GM12892 (cell line): ENCODE results near the gene UBE2E3. TPM values are rescaled to one million over a fixed set of nuclear protein-coding genes. Genes with fewer than 3 reads are reported as not detected.
"Not testable (repeated sequence)": the region's sequence is repeated elsewhere in the genome, so short reads cannot be mapped to it uniquely, and the experiment has no call there.

ENCODE experiments used
- DNase-seq: peaks from one replicate; pipeline ENCODE4 v3.0.0; 2011; ENCODE audit not compliant: insufficient read length
- FAIRE-seq: peaks from 2 replicates; lab custom pipeline; 2011; peaks lifted over from hg19 to GRCh38; lab: Jason Lieb, UNC
- POLR2A ChIP-seq: IDR thresholded peaks from 2 replicates; pipeline ENCODE4 v1.6.1; 2011; ENCODE audit warnings: low read depth, low read length, control low read depth
- POLR2AphosphoS5 ChIP-seq: IDR thresholded peaks from 2 replicates; pipeline ENCODE4 v1.6.1; 2011; ENCODE audit warnings: low read depth, low read length, control low read depth
- TAF1 ChIP-seq: IDR thresholded peaks from 2 replicates; pipeline ENCODE4 v1.6.1; 2011; ENCODE audit warnings: low read depth, mild to moderate bottlenecking, control low read depth, low read length, borderline replicate concordance
- polyA plus RNA-seq: library from polyadenylated mRNA; unstranded; fragments of >200 nt; gene quantifications from one replicate; pipeline ENCODE4 v1.2.1, GENCODE V29; 2012; ENCODE audit warnings: missing spikeins, inconsistent platforms; ENCODE audit not compliant: missing spikeins

The UBE2E3 gene
- 49.7 TPM for polyA plus RNA-seq

DNA sequence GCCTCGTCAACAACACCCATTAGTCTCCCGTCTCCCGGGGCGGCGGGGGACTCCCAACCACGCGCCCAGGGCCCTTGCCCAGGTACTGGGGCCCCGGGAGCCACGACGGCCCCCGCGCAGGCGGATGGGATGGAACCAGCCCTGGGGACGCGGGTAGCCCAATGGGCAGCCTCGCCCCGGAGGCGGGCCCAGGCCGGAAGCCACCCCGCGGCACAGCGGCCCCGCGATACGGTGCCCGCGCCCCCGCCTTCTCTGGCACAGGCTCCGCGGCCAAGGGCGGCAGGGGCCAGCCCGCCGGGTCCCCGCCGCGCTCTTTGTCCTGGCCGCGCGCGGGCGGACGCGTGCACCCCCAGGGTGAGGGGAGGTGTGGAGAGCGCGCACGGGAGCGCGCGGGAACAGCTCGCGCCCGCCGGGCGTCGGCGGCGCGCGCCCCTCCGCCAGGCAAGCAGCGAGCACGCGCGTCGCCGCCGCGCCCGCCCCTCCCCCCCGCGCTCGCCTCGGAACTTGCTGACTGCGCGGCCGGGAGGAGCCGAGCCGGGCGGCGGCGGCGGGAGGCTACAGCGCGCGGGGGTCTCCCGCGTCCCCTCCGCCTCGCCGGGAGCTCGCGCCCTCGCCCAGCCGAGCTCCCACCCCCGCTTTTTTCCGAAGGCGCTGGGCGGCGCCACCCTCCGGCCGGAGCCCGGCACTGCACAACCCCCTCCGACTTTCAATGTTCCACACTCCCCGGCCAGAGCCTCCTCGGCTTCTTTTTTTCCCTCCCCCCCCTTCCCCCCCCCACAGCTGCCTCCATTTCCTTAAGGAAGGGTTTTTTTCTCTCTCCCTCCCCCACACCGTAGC is at the start of gene UBE2E3:
Gene UBE2E3 (plus strand): TSS at position 500 of the 837 bp plus-strand sequence. CDS start 1,438 bp downstream, outside the sequence.
- FAIRE-seq (peak; percentile 93), DNase-seq (peak; percentile 55)
- peak; percentile 73; the same call in 1 of the 2 replicates for TF ChIP-seq POLR2A
- TF ChIP-seq POLR2AphosphoS5: peak; percentile 19; the same call in 1 of the 2 replicates
- TF ChIP-seq TAF1: 0 out of 2 replicates have a peak, but pooled peaks have one; percentile 12

DNA sequence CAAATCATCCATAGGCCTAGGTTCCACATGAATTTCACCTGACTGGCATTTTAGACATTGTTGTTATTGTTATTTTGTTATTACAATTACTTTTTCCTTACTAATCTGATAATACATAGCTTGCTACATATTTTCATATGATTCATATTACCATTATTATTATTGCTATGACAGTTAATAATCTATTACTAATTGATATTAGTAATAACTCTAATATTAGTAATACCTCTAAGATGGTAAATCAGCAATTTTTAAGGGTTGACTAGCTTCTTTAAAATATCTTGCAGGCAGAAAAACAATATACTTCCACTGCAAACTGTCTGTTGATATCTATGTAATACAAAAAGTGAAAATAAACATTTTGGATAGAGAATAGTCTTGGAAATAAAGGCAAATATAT is 48.6 kb upstream of the UBE2E3 start:
- DNase-seq (no peak), FAIRE-seq (no peak)
- TF ChIP-seq TAF1 (no peak), POLR2A (no peak), POLR2AphosphoS5 (no peak)

DNA sequence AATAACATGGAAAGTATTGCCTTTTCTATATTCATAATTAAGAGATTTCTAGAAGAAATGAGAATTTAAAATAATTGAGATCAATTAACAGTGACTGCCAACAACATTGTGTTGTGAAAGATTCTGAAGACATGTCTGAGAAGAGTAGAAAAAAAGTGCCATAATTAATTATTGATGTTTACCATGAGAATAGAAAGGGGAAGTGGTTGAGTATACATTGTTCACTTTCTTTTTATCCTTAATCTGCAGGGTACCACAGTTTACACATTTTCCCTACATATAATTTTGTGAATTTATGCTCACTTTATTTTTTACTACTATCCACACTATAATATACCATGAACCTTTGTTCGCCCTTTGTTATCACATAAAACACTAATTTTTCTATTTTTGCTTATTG is 47.1 kb upstream of the UBE2E3 start:
- TF ChIP-seq POLR2A (no peak), POLR2AphosphoS5 (no peak), TAF1 (no peak)
- FAIRE-seq: no peak

DNA sequence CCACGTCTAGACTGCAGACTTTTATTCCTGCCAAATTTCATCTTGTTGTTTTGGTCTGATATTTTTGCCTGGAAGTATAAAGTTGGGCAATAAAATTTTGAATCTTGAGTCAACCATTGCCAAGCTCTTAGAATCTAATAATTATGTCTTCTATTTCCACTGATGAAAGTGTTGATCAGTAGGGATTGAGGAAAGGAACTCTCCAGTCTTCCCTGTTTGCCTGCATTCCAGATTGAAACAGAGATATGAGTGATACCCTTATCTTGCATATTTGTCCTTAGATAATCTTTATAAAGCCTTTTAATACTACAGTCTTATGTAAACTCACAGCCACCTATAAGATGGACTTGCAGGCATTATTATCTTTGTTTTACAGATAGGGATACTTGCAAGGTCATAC is 45.5 kb upstream of the UBE2E3 start:
- FAIRE-seq (no peak), DNase-seq (no peak)
- no peak for TF ChIP-seq POLR2AphosphoS5
- TF ChIP-seq POLR2A: no peak
- TF ChIP-seq TAF1: no peak

More for the DNA sequence above, 47.1 kb upstream of the UBE2E3 start:
- no peak for DNase-seq

DNA sequence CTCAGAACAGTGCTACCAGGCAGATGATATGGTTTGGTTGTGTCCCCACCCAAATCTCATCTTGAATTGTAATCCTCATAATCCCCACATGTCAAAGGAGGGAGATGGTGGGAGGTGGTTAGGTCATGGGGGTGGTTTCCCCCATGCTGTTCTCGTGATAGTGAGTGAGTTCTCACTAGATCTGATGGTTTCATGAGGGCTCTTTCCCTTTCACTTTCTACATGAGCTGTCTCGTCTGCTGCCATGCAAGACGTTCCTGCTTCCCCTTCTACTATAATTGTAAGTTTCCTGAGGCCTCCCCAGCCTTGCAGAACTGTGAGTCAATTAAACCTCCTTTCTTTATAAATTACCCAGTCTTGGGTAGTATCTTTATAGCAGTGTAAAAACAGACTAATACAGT is 42.9 kb upstream of the UBE2E3 start:
- FAIRE-seq: peak; percentile 82
- DNase-seq: not testable (repeated sequence)

DNA sequence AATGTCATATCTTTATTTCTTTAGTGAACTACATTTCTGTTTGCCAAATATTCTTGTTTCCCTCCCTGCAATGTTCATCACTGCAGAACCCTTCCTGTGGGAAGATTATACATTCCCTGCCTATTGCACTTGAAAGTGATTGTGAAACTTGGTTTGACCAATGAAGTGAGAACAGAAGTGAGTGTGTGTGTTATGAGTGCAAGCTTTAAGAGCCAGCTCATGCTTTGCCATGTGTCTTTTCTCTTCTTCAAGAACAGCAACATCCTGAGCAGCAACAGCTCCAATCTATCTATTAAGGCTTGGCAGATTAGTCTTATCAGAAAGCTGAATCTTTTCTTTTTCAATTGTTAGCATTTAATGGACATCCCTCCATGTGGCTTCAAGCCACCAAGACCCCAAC is 42.0 kb upstream of the UBE2E3 start:
- TF ChIP-seq TAF1: no peak
- no peak for TF ChIP-seq POLR2A
- no peak for TF ChIP-seq POLR2AphosphoS5
- no peak for DNase-seq
- FAIRE-seq: peak; percentile 36

DNA sequence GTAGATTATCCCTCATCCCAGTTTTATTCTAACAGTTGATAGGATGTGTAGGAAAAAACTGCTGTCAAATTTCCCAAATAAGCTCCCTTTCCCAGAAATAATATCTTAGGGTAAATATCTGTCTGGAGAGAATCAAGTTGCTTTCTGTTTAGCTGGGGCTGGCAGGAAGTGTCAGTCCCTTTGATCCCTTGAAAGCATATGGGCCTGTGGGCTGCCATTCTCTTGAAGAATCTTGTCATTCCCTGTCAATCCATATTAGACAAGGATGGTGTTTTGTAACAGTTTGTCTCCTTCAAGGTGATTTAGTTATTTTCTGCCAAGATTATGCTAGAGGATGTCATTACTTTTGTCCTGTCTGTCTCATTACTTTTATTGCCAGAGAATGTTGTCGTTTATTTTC is 37.1 kb upstream of the UBE2E3 start:
- TF ChIP-seq POLR2AphosphoS5 (no peak), POLR2A (no peak), TAF1 (no peak)
- DNase-seq (no peak), FAIRE-seq (no peak)

DNA sequence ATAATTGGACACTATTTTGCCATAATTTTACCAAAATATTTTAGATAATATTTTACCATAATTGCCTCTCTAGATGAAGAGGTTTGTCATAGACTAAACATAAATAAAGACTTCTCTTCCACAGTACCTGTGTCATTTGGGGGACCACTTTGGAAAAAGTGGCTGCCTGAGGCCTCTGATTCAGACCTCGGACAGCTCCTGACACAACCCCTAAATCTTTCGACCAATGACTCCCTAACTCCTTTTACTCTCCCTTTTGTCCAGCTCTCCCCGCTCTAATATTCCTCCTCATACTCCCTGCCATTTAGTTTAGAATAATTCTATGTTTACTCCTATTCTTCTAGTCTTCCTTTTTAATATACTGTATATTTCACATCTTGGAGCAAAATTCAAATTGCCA is 36.0 kb upstream of the UBE2E3 start:
- TF ChIP-seq POLR2A (no peak), TAF1 (no peak), POLR2AphosphoS5 (no peak)
- DNase-seq (no peak), FAIRE-seq (no peak)

DNA sequence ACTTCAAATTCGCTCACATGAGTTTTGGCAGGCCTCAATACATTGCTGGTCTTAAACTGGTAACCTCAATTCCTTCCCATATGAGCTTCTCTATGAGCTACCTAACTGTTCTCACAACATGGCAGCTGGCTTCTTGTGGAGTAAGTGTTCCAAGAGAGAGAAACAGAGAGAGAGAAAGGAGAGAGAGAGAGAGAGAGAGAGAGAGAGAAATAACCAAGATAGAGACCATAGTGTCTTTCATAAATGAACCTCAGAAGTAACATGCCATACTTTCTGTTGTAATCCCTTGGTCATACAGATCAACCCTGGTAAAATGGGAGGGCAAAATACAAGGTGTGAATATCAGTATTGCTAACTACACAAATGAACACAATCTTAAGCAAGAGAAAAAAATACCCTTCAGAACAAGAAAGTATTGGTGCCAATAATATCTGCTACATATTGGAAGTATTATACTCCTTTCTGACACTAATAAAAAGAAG is 33.2 kb upstream of the UBE2E3 start:
- FAIRE-seq: no peak
- DNase-seq: no peak
- TF ChIP-seq POLR2AphosphoS5 (no peak), TAF1 (no peak), POLR2A (no peak)

DNA sequence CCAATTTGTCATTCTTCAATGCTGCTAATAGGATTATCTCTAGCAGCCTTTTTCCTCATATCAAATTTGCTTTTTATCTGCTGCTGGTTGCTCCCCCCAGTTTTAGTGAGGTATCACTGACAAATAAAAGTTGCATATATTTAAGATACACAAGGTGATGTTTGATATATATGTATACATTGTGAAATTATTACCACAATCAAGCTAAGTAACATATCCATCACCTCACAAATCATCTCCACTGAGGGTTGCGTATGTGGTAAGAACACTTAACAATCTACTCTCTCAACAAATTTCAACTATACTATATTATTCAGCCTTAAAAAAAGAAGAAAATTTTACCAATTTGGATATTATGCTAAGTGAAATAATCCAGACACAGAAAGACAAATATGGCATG is 30.5 kb upstream of the UBE2E3 start:
- FAIRE-seq: no peak
- no peak for DNase-seq
- TF ChIP-seq TAF1 (no peak), POLR2A (no peak), POLR2AphosphoS5 (no peak)

DNA sequence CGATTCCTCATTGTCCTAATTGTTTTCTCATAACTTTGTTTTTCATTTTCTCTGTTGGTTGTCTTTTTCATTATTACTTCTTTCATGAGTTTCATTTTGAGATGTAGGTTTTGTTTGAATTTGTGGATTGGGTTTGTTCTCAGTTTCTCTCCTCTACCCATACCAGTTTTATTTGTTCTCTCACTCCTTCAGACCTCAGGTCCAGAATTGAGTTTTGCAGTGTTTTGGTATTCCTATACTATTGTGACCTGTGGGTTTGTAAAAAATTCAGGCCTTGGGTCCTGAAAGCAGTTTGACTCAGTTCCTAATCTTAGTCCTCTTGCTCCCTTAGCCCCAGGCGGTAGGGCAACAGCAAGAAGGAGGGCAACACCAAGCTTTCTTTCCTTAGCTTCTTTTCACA is 28.3 kb upstream of the UBE2E3 start:
- peak; percentile 42 for FAIRE-seq
- no peak for TF ChIP-seq POLR2A
- no peak for TF ChIP-seq TAF1
- TF ChIP-seq POLR2AphosphoS5: no peak
- DNase-seq: no peak

DNA sequence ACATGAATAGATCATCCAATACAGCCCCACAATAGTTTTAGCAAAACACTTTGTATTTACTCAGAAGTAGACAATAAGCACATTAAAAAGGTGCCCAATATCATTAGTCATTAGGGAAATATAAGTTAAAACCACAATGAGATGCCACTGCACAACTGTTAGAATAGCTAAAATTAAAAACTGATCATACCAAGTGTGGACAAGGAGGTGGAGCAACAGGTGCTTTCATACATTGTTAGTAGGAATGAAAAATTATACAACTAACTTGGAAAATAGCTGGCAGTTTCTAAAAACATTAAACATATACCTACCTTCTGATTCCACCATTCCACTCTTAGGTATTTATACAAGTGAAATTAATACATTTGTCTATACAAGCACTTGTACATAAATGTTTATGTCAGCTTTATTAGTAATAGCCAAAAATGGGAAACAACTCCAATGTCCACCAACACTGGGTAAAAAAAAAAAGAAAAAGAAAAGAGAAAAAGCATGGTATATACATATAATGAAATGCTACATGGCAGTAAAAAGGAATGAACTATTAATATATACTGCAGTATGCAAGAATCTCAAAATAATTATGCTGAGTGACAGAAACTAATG is 27.6 kb upstream of the UBE2E3 start:
- DNase-seq (no peak), FAIRE-seq (no peak)
- TF ChIP-seq TAF1: no peak
- TF ChIP-seq POLR2AphosphoS5: no peak
- no peak for TF ChIP-seq POLR2A
